ENCODE results near the gene NRP2.

GRCh38 chr2:205816268-205816667 lies 134.0 kb downstream of the NRP2 start:
- TF ChIP-seq SUZ12 (IDR thresholded peaks at IDR 0.05; ENCODE audit: extremely low read depth, insufficient read depth, insufficient read length) = no peak
- TF ChIP-seq YY1 (IDR thresholded peaks at IDR 0.05; ENCODE audit: insufficient read depth, insufficient read length) = no peak
- no peak for TF ChIP-seq ZNF274 (IDR thresholded peaks at IDR 0.05; ENCODE audit: low read depth, low read length)

Measured in NT2/D1 (cell line).